OCI-LY1 (cell line): Measurements from ENCODE around the gene ZNF467.

Experiments
- H2AFZ ChIP-seq: fragments of 200-600 bp; sonication (generic), shearing (Covaris generic); 2 replicates; pipeline ENCODE4 v1.6.0; 2014; ENCODE audit warnings: antibody characterized with exemption, mild to moderate bottlenecking, low read length
- H3F3A ChIP-seq: fragments of 200-600 bp; sonication (generic), shearing (Covaris generic); 2 replicates; pipeline ENCODE4 v1.6.0; 2014; ENCODE audit warnings: mild to moderate bottlenecking, antibody characterized with exemption, low read length, moderate library complexity; ENCODE audit not compliant: insufficient read depth
- H3K27ac ChIP-seq: fragments of 200-600 bp; sonication (generic); 2 replicates; pipeline ENCODE4 v1.5.1; 2014; ENCODE audit warnings: low read length, mixed run types, mild to moderate bottlenecking, low read depth; ENCODE audit not compliant: poor library complexity, severe bottlenecking
- H3K27me3 ChIP-seq: fragments of 200-600 bp; sonication (generic); 2 replicates; pipeline ENCODE4 v1.6.0; 2014; ENCODE audit warnings: antibody characterized with exemption, mild to moderate bottlenecking, low read length, moderate library complexity; ENCODE audit not compliant: insufficient read depth
- H3K36me3 ChIP-seq: fragments of 200-600 bp; sonication (generic); 2 replicates; pipeline ENCODE4 v1.6.1; 2014; ENCODE audit warnings: mild to moderate bottlenecking, antibody characterized with exemption, low read length, moderate library complexity, mixed read lengths; ENCODE audit not compliant: insufficient read depth
- H3K4me1 ChIP-seq: fragments of 200-600 bp; sonication (generic); 2 replicates; pipeline ENCODE4 v1.5.1; 2014; ENCODE audit warnings: mild to moderate bottlenecking, low read length, moderate library complexity; ENCODE audit not compliant: insufficient read depth, severe bottlenecking
- H3K4me2 ChIP-seq: fragments of 200-600 bp; sonication (generic), shearing (Covaris generic); 2 replicates; pipeline ENCODE4 v1.6.1; 2014; ENCODE audit warnings: low read length
- H3K4me3 ChIP-seq: fragments of 200-600 bp; sonication (generic); 2 replicates; pipeline ENCODE4 v1.5.1; 2014; ENCODE audit warnings: low read length, low read depth, mild to moderate bottlenecking, mixed read lengths; ENCODE audit not compliant: poor library complexity, severe bottlenecking
- H3K79me2 ChIP-seq: fragments of 200-600 bp; shearing (Covaris generic); 2 replicates; pipeline ENCODE4 v1.6.1; 2016; ENCODE audit warnings: mixed run types, low read length, mixed read lengths; ENCODE audit not compliant: insufficient read depth
- H3K9ac ChIP-seq: fragments of 200-600 bp; sonication (generic), shearing (Covaris generic); 2 replicates; pipeline ENCODE4 v1.6.1; 2014; ENCODE audit warnings: mild to moderate bottlenecking, low read length, mixed read lengths
- H3K9me2 ChIP-seq: fragments of 200-600 bp; sonication (generic), shearing (Covaris generic); 2 replicates; pipeline ENCODE4 v1.6.1; 2014; ENCODE audit warnings: low read depth, mild to moderate bottlenecking, low read length, mixed read lengths
- H3K9me3 ChIP-seq: fragments of 200-600 bp; shearing (Covaris generic); 2 replicates; pipeline ENCODE4 v1.6.1; 2014; ENCODE audit warnings: low read length, mixed read lengths
- H4K20me1 ChIP-seq: fragments of 200-600 bp; sonication (generic), shearing (Covaris generic); 2 replicates; pipeline ENCODE4 v1.6.0; 2016; ENCODE audit warnings: mild to moderate bottlenecking, low read length; ENCODE audit not compliant: insufficient read depth
- CTCF ChIP-seq: fragments of 200-600 bp; sonication (generic), shearing (Covaris generic); IDR thresholded peaks from 2 replicates; pipeline ENCODE4 v1.5.1; 2017; ENCODE audit warnings: mild to moderate bottlenecking, antibody characterized with exemption, low read length, moderate library complexity, mixed read lengths
- EZH2 ChIP-seq: fragments of 200-600 bp; sonication (generic), shearing (Covaris generic); IDR thresholded peaks from 2 replicates; pipeline ENCODE4 v1.8.0; 2017; ENCODE audit warnings: borderline replicate concordance, mixed run types, mild to moderate bottlenecking, antibody characterized with exemption, low read length, moderate library complexity, mixed read lengths

The ZNF467 gene

GRCh38 chr7:149790146-149790548, 16.8 kb upstream of the ZNF467 start:
- Histone ChIP-seq H3K9ac (no peak overlapping the region), H3K4me3 (no peak overlapping the region), H4K20me1 (no peaks in the 10 kb centered on the region), H3K27ac (no peak overlapping the region), H3K36me3 (no peaks in the 10 kb centered on the region), H3K4me2 (no peak overlapping the region), H3F3A (no peaks in the 10 kb centered on the region), H2AFZ (no peak overlapping the region), H3K9me3 (no peaks in the 10 kb centered on the region), H3K4me1 (no peaks in the 10 kb centered on the region), H3K27me3 (peaks cover 4% of the 10 kb centered on the region; the same call in 1 of the 2 replicates), H3K9me2 (no peaks in the 10 kb centered on the region), H3K79me2 (no peaks in the 10 kb centered on the region)
- TF ChIP-seq CTCF (no peak), EZH2 (no peak)

GRCh38 chr7:149789101-149789500, 15.7 kb upstream of the ZNF467 start:
- no peak overlapping the region for H3K4me2 ChIP-seq
- H3K79me2 ChIP-seq: no peaks in the 10 kb centered on the region
- H2AFZ ChIP-seq: no peak overlapping the region
- no peaks in the 10 kb centered on the region for H3K4me1 ChIP-seq
- no peak overlapping the region for H3K4me3 ChIP-seq
- TF ChIP-seq CTCF (no peak), EZH2 (no peak)
- H3K9ac ChIP-seq: no peak overlapping the region
- no peak overlapping the region for H3K27ac ChIP-seq
- H3K9me3 ChIP-seq: no peaks in the 10 kb centered on the region
- no peaks in the 10 kb centered on the region for H3F3A ChIP-seq
- H3K9me2 ChIP-seq: no peaks in the 10 kb centered on the region
- no peaks in the 10 kb centered on the region for H4K20me1 ChIP-seq
- no peaks in the 10 kb centered on the region for H3K36me3 ChIP-seq
- peaks cover 4% of the 10 kb centered on the region; the same call in 1 of the 2 replicates for H3K27me3 ChIP-seq

GRCh38 chr7:149788300-149788851, 15.0 kb upstream of the ZNF467 start:
- Histone ChIP-seq H3K79me2 (no peaks in the 10 kb centered on the region), H3K9me2 (no peaks in the 10 kb centered on the region), H3K4me3 (no peak overlapping the region), H4K20me1 (no peaks in the 10 kb centered on the region), H3K27ac (no peak overlapping the region), H3F3A (no peaks in the 10 kb centered on the region), H3K9me3 (no peaks in the 10 kb centered on the region), H2AFZ (no peak overlapping the region), H3K4me1 (no peaks in the 10 kb centered on the region), H3K4me2 (no peak overlapping the region), H3K9ac (no peak overlapping the region), H3K27me3 (peaks cover 4% of the 10 kb centered on the region; the same call in 1 of the 2 replicates), H3K36me3 (no peaks in the 10 kb centered on the region)
- no peak for TF ChIP-seq CTCF
- TF ChIP-seq EZH2: no peak
